Endothelial cell of umbilical vein (primary cell): ENCODE measurements around the gene DERL2. TPM values are rescaled to one million over a fixed set of nuclear protein-coding genes. Genes with fewer than 3 reads are reported as not detected.
"Not testable (repeated sequence)": the region's sequence is repeated elsewhere in the genome, so short reads cannot be mapped to it uniquely, and the experiment has no call there.

ENCODE experiments used
- BruUV-seq: library from RNA; stranded (reverse); fragments of 400-500 nt; replicated peaks from 2 replicates; lab custom pipeline; 2021; lab: Mats Ljungman, UMichigan
- CTCF ChIA-PET: fragments of 300-600, 350-600 bp; sonication (Branson Sonifier 250); formaldehyde crosslinking; loops from one replicate; lab custom pipeline; 2021; ENCODE audit warnings: antibody characterized with exemption, inconsistent platforms; lab: Charles Lee
- POLR2A ChIA-PET: fragments of 300-600, 350-600 bp; sonication (Branson Sonifier 250); formaldehyde crosslinking; loops from one replicate; lab custom pipeline; 2021; ENCODE audit warnings: antibody characterized with exemption, inconsistent platforms; lab: Charles Lee
- DNase-seq: peaks from one replicate; pipeline ENCODE4 v3.0.0-alpha.2; 2011; ENCODE audit warnings: low read depth, low spot score
- FAIRE-seq: peaks from 2 replicates; lab custom pipeline; 2011; peaks lifted over from hg19 to GRCh38; lab: Jason Lieb, UNC
- H2AFZ ChIP-seq: 2 replicates; pipeline ENCODE4 v1.6.0; 2012; ENCODE audit warnings: low read depth, low read length, control low read depth, inconsistent platforms
- H3K27ac ChIP-seq: 2 replicates; pipeline ENCODE4 v1.5.1; 2011; ENCODE audit warnings: low read depth, mild to moderate bottlenecking, control low read depth, low read length, moderate library complexity; ENCODE audit not compliant: insufficient read depth
- H3K27me3 ChIP-seq, 2 experiments: 2 replicates each; pipeline versions ENCODE4 v1.6.0 to v1.6.1; 2011; ENCODE audit warnings: low read length in 2 of 2, mixed read lengths in 1 of 2; ENCODE audit not compliant: control insufficient read depth in 2 of 2, insufficient read depth in 2 of 2
- H3K36me3 ChIP-seq, 2 experiments: 2 replicates in 1 of 2; 3 replicates in 1 of 2; pipeline ENCODE4 v1.5.1; 2011; ENCODE audit warnings: low read length in 2 of 2, mild to moderate bottlenecking in 1 of 2, moderate library complexity in 1 of 2; ENCODE audit not compliant: control insufficient read depth in 2 of 2, insufficient read depth in 2 of 2; ENCODE audit errors: extremely low read depth in 1 of 2
- H3K4me1 ChIP-seq: 3 replicates; pipeline ENCODE4 v1.5.1; 2011; ENCODE audit warnings: mild to moderate bottlenecking, low read length; ENCODE audit not compliant: control insufficient read depth, insufficient read depth; ENCODE audit errors: extremely low read depth
- H3K4me2 ChIP-seq: 2 replicates; pipeline ENCODE4 v1.6.1; 2011; ENCODE audit warnings: low read length, control low read depth, mixed read lengths; ENCODE audit not compliant: insufficient read depth
- H3K4me3 ChIP-seq, 3 experiments: fragments of 200-600 bp in 1 of 3; sonication (generic), shearing (Covaris generic) in 1 of 3; replicated peaks in 1 of 3; 2 replicates each; pipeline ENCODE4 v1.5.1; 2011 to 2016; ENCODE audit warnings: control low read depth in 3 of 3, low read length in 3 of 3, mild to moderate bottlenecking in 2 of 3, inconsistent platforms in 1 of 3, low read depth in 1 of 3, moderate library complexity in 1 of 3; ENCODE audit not compliant: insufficient read depth in 1 of 3
- H3K79me2 ChIP-seq: 2 replicates; pipeline ENCODE4 v1.6.0; 2012; ENCODE audit warnings: low read length, inconsistent platforms; ENCODE audit not compliant: control insufficient read depth, insufficient read depth
- H3K9ac ChIP-seq: replicated peaks from 2 replicates; pipeline ENCODE3; 2011; ENCODE audit warnings: low read length, control low read depth; ENCODE audit not compliant: insufficient read depth; ENCODE audit errors: extremely low read depth
- H3K9me1 ChIP-seq: replicated peaks from 3 replicates; pipeline ENCODE4 v1.6.0; 2011; ENCODE audit warnings: mild to moderate bottlenecking, low read length; ENCODE audit not compliant: control insufficient read depth, insufficient read depth; ENCODE audit errors: extremely low read depth
- H3K9me3 ChIP-seq: replicated peaks from 2 replicates; pipeline ENCODE4 v1.5.1; 2012; ENCODE audit warnings: low read length, inconsistent platforms; ENCODE audit not compliant: control insufficient read depth, insufficient read depth
- H4K20me1 ChIP-seq: replicated peaks from 2 replicates; pipeline ENCODE3; 2011; ENCODE audit warnings: mild to moderate bottlenecking, low read length; ENCODE audit not compliant: control insufficient read depth, insufficient read depth; ENCODE audit errors: extremely low read depth
- EZH2 ChIP-seq: IDR thresholded peaks from 2 replicates; pipeline ENCODE4 v1.6.1; 2012; ENCODE audit warnings: borderline replicate concordance, low read depth, mild to moderate bottlenecking, moderate library complexity, low read length, inconsistent platforms; ENCODE audit not compliant: severe bottlenecking
- FOS ChIP-seq: IDR thresholded peaks from 2 replicates; pipeline ENCODE4 v1.6.1; 2011; ENCODE audit warnings: mild to moderate bottlenecking, low read length, moderate library complexity, borderline replicate concordance; ENCODE audit not compliant: insufficient read depth
- GATA2 ChIP-seq: IDR thresholded peaks from 2 replicates; pipeline ENCODE4 v1.7.0; 2011; ENCODE audit warnings: low read depth, mild to moderate bottlenecking, moderate library complexity, mixed read lengths, low read length; ENCODE audit not compliant: insufficient read length, insufficient read depth
- JUN ChIP-seq: IDR thresholded peaks from 2 replicates; pipeline ENCODE4 v1.6.1; 2011; ENCODE audit warnings: borderline replicate concordance, low read depth; ENCODE audit not compliant: insufficient read length, insufficient read depth
- MAX ChIP-seq: IDR thresholded peaks from 2 replicates; pipeline ENCODE4 v1.6.1; 2011; ENCODE audit not compliant: insufficient read depth, insufficient read length
- MYC ChIP-seq: IDR thresholded peaks from one replicate; pipeline ENCODE4 v1.6.1; 2011; ENCODE audit warnings: mild to moderate bottlenecking, low read depth, low read length
- POLR2A ChIP-seq: IDR thresholded peaks from 2 replicates; pipeline ENCODE4 v1.6.1; 2012; ENCODE audit warnings: low read depth, mild to moderate bottlenecking, control low read depth, low read length
- POLR2AphosphoS5 ChIP-seq: IDR thresholded peaks from 2 replicates; pipeline ENCODE4 v1.6.1; 2012; ENCODE audit warnings: low read depth, mild to moderate bottlenecking, control low read depth, low read length, moderate library complexity; ENCODE audit not compliant: insufficient read depth
- dilution Hi-C: fragments of 300-500 bp; cut with MboI; formaldehyde crosslinking; loops from one replicate; pipeline ENCODE4 v1.15.0; 2019; ENCODE audit warnings: low sequenced_read_pairs; ENCODE audit not compliant: extremely low pct_ligation_motif_present
- intact Hi-C: fragments of 100-400 bp; cut with micrococcal nuclease; formaldehyde crosslinking; loops from one replicate; pipeline ENCODE4 v1.10.0; 2022
- polyA plus RNA-seq, 4 experiments: library from polyadenylated mRNA; depleted of rRNA in 3 of 4; stranded (reverse) in 3 of 4; unstranded in 1 of 4; fragments of >200 nt; gene quantifications; 2 replicates each; pipeline versions ENCODE4 v1.2.1 to v1.2.3, GENCODE V29; 2011 to 2012; ENCODE audit warnings: missing spikeins in 1 of 4
- total RNA-seq: library from RNA; stranded (reverse); gene quantifications from 2 replicates; pipeline ENCODE4 v1.2.3, GENCODE V29; 2021
- TF ChIP-seq, protein P1 (sequence below), 2 donors: IDR thresholded peaks; 1 replicate in 1 of 2; 2 replicates in 1 of 2; pipeline ENCODE4 v1.5.1; 2011; ENCODE audit warnings: low read length in 2 of 2, mild to moderate bottlenecking in 2 of 2, moderate library complexity in 2 of 2, control low read depth in 1 of 2, inconsistent platforms in 1 of 2, low read depth in 1 of 2; ENCODE audit not compliant: insufficient read depth in 1 of 2; ENCODE audit errors: extremely low read depth in 1 of 2

Gene DERL2
- total and polyA plus RNA-seq, 2 donors (not counting 3 experiments of a cell fraction or from before 2014, with no cell fraction given) = 84.5 to 117 TPM

DNA sequence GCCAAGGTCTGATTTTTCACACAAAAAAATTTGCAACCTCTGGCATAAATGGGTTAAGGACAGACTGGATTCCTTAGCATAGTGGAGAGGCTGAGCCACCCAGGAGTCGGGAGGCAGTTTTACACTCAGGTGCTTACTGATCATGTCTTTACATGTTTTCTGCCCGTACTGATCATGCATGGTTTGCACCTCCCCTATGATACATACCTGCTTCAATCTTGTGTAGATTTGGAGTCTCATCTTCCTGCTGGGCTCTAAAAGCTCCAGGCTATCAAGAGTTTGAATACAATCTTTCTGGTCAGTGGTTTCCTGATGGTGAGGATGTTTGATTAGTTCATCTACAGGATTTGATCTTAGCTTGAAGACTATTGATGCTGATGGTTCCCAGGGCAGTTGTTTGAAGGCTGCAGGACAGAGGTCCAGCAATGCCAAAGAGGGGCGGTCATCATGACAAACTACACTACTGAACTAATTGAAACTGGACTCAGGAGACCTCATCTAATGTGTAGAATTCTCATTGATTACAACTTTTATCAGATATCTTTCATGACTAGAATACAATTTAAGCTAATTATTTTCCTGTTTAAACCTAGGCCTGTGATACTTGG lies 53.9 kb downstream of the DERL2 start:
- H3K36me3 ChIP-seq = peaks cover 21 to 47% of the 10 kb centered on the region in 2 experiments
- no peak for FAIRE-seq
- no peaks in the 10 kb centered on the region for H3K9me1 ChIP-seq
- no peak overlapping the region for H3K9ac ChIP-seq
- CTCF ChIA-PET = interaction anchor here (0.7 to 1.5 kb wide), 2 partner anchors 9 kb away, joined by 3 read pairs; no protein-coding TSS in a partner anchor
- intact Hi-C loops (no loop called here), dilution Hi-C loops (no loop called here)
- no peak overlapping the region for H3K4me2 ChIP-seq
- H3K27me3 ChIP-seq = no peaks in the 10 kb centered on the region
- H3K4me1 ChIP-seq = peaks cover 3% of the 10 kb centered on the region
- H4K20me1 ChIP-seq = no peaks in the 10 kb centered on the region
- H2AFZ ChIP-seq = no peak overlapping the region
- H3K9me3 ChIP-seq = no peaks in the 10 kb centered on the region
- peaks cover 10% of the 10 kb centered on the region for H3K79me2 ChIP-seq
- TF ChIP-seq POLR2AphosphoS5 = no peak
- no peak for TF ChIP-seq GATA2
- TF ChIP-seq, protein P1, sequence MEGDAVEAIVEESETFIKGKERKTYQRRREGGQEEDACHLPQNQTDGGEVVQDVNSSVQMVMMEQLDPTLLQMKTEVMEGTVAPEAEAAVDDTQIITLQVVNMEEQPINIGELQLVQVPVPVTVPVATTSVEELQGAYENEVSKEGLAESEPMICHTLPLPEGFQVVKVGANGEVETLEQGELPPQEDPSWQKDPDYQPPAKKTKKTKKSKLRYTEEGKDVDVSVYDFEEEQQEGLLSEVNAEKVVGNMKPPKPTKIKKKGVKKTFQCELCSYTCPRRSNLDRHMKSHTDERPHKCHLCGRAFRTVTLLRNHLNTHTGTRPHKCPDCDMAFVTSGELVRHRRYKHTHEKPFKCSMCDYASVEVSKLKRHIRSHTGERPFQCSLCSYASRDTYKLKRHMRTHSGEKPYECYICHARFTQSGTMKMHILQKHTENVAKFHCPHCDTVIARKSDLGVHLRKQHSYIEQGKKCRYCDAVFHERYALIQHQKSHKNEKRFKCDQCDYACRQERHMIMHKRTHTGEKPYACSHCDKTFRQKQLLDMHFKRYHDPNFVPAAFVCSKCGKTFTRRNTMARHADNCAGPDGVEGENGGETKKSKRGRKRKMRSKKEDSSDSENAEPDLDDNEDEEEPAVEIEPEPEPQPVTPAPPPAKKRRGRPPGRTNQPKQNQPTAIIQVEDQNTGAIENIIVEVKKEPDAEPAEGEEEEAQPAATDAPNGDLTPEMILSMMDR (IDR thresholded peaks at IDR 0.05; ENCODE audit: extremely low read depth in 1 of 2, insufficient read depth in 1 of 2, low read depth in 1 of 2, low read length in 2 of 2) = no peak
- no peak for TF ChIP-seq FOS
- TF ChIP-seq JUN = no peak
- TF ChIP-seq MYC = no peak
- TF ChIP-seq MAX = no peak
- TF ChIP-seq EZH2 = no peak
- TF ChIP-seq POLR2A = no peak
- no TSS peak for BruUV-seq
- POLR2A ChIA-PET = no interaction called here
- H3K4me3 ChIP-seq = no peak overlapping the region
- no peak overlapping the region for H3K27ac ChIP-seq
- no peak for DNase-seq

GRCh38 chr17:5431234-5431633 lies 54.7 kb downstream of the DERL2 start:
- H2AFZ ChIP-seq, H3K79me2 ChIP-seq, H4K20me1 ChIP-seq, H3K27me3 ChIP-seq, FAIRE-seq, intact Hi-C loops, H3K27ac ChIP-seq, H3K4me3 ChIP-seq, DNase-seq, H3K4me1 ChIP-seq, H3K4me2 ChIP-seq, H3K9ac ChIP-seq, dilution Hi-C loops, H3K9me1 ChIP-seq, H3K9me3 ChIP-seq, BruUV-seq: not testable (repeated sequence)
- CTCF ChIA-PET = interaction anchor here (0.6 to 6.0 kb wide), 3 partner anchors 8 to 97 kb away, joined by 3 to 43 read pairs (median 3); partner anchors contain the start of gene C1QBP
- peaks cover 22 to 48% of the 10 kb centered on the region in 2 experiments for H3K36me3 ChIP-seq
- POLR2A ChIA-PET = interaction anchor here (0.7 kb wide), 1 partner anchor 164 kb away, joined by 6 read pairs; no protein-coding TSS in a partner anchor
